ENCODE measurements around the gene DMKN.

GRCh38 chr19:35555301-35556005 lies 42.0 kb upstream of the DMKN start:
- TF ChIP-seq CTCF (IDR thresholded peaks at IDR 0.05), result no peak
- no peak for TF ChIP-seq EP300 (IDR thresholded peaks at IDR 0.05)
